Type B pancreatic cell (in vitro differentiated cells): ENCODE measurements around the gene SURF6. TPM values are rescaled to one million over a fixed set of nuclear protein-coding genes. Genes with fewer than 3 reads are reported as not detected.

Experiments
- DNase-seq: peaks from one replicate; pipeline ENCODE4 v3.0.0; 2021; ENCODE audit warnings: mixed read lengths; ENCODE audit not compliant: unreplicated experiment; ENCODE audit errors: extremely low spot score
- H3K27ac Mint-ChIP-seq: 2 replicates; pipeline ENCODE4 v1.8.0; 2021; ENCODE audit warnings: mild to moderate bottlenecking, mixed read lengths
- H3K27me3 Mint-ChIP-seq: 2 replicates; pipeline ENCODE4 v1.8.0; 2021; ENCODE audit warnings: mixed read lengths
- H3K36me3 Mint-ChIP-seq: 2 replicates; pipeline ENCODE4 v1.8.0; 2021; ENCODE audit warnings: mixed read lengths
- H3K4me1 Mint-ChIP-seq: one replicate; pipeline ENCODE4 v1.8.0; 2021; ENCODE audit warnings: mixed read lengths; ENCODE audit not compliant: unreplicated experiment
- H3K4me3 Mint-ChIP-seq: 2 replicates; pipeline ENCODE4 v1.8.0; 2021; ENCODE audit warnings: mild to moderate bottlenecking, mixed read lengths
- H3K9me3 Mint-ChIP-seq: 2 replicates; pipeline ENCODE4 v1.8.0; 2021; ENCODE audit warnings: mixed read lengths
- CTCF ChIP-seq: fragments of 200-600 bp; sonication (generic); conservative IDR thresholded peaks from 2 replicates; pipeline ENCODE4 v1.5.0; 2021; ENCODE audit warnings: antibody characterized with exemption, mild to moderate bottlenecking
- long read RNA-seq: library from polyadenylated mRNA; unstranded; transcript quantifications from one replicate; pipeline ENCODE4 v2.0.0, GENCODE V29; 2020
- total RNA-seq: library from RNA; stranded (reverse); gene quantifications from 2 replicates; pipeline ENCODE4 v1.2.1, GENCODE V29; 2021; ENCODE audit warnings: low replicate concordance

Gene SURF6
- 24.9 and 26.5 TPM in 2 replicates for total RNA-seq
- long read RNA-seq, full-length matches to known transcripts, result 28 of 38 reads
- long read RNA-seq, partial matches to known transcripts, result 3 of 38 reads
- long read RNA-seq, other reads (novel, unspliced or antisense), result 7 of 38 reads

DNA sequence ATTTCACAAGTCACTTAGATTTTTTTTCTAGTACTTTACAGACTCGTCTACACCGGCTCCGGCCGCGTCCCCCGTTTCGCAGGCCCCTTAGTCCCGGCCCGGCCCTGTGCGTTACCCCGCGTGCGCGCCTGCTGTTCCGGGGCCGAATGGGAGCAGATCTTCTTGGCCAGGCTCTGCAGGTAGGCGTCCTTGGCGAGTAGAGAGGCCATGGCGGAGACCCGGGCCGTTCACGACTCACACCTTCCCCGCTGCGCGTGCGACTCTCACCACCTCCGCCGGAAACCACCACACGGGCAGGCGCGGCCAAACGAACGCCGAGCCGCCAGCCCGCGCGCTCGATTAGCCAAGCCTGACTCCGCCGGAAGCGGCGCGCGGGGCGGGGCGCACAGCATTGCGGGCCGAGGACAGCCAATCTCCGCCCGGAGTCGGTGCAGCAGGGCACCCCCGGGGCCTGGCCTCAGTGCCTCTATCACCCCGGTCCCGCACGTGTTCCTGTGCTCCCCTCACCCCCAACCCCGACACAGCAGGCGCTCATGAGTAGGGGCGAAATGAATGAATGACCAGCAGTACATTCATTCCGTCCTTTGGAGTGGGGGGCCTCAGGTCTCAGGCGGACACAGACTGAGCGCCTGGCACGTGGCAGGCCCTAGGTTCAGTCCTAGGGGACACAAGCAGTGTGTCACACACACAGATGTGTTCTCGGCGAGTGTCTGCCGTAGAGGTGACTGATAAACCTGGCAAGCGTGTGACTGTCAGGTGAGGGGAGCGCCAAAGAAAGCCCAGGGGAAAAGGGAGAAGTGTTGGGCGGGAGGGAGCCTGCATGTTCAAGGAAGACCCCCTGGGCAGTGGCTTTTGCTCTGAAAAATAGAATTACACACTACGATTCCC lies at the start of gene SURF6:
SURF6 (minus strand) TSS at position 265 of the 888 bp plus-strand sequence; CDS start at position 209, 56 bp downstream.
- peak; percentile 92 for DNase-seq
- no peak for TF ChIP-seq CTCF
- Mint-ChIP-seq H3K4me1 (peaks cover 14% of the 10 kb centered on the region), H3K9me3 (no peaks in the 10 kb centered on the region), H3K27ac (peak within 1 kb of the TSS; percentile 88), H3K36me3 (peaks cover 10% of the 10 kb centered on the region), H3K27me3 (no peaks in the 10 kb centered on the region), H3K4me3 (peak within 1 kb of the TSS; percentile 98)

- H3K4me1 Mint-ChIP-seq, result no peaks in the 10 kb centered on the region
- H3K4me3 Mint-ChIP-seq, result no peak overlapping the region
- H3K36me3 Mint-ChIP-seq, result no peaks in the 10 kb centered on the region
- no peaks in the 10 kb centered on the region for H3K9me3 Mint-ChIP-seq
- DNase-seq, result no peak
- no peaks in the 10 kb centered on the region for H3K27me3 Mint-ChIP-seq
- TF ChIP-seq CTCF, result no peak
- no peak overlapping the region for H3K27ac Mint-ChIP-seq
These were observed 49.5 kb upstream of the SURF6 start for GRCh38 chr9:133385452-133385851.

- no peaks in the 10 kb centered on the region for H3K36me3 Mint-ChIP-seq
- no peaks in the 10 kb centered on the region for H3K9me3 Mint-ChIP-seq
- H3K27me3 Mint-ChIP-seq, result no peaks in the 10 kb centered on the region
- H3K4me1 Mint-ChIP-seq, result no peaks in the 10 kb centered on the region
- H3K27ac Mint-ChIP-seq, result no peak overlapping the region
- no peak overlapping the region for H3K4me3 Mint-ChIP-seq
- TF ChIP-seq CTCF, result no peak
- DNase-seq, result no peak
These were observed 48.8 kb upstream of the SURF6 start for GRCh38 chr9:133384736-133385321.

- Mint-ChIP-seq H3K27ac (no peak overlapping the region), H3K4me1 (no peaks in the 10 kb centered on the region), H3K4me3 (no peak overlapping the region), H3K36me3 (no peaks in the 10 kb centered on the region), H3K27me3 (no peaks in the 10 kb centered on the region), H3K9me3 (no peaks in the 10 kb centered on the region)
- DNase-seq, result no peak
- TF ChIP-seq CTCF, result no peak
These were observed 47.5 kb upstream of the SURF6 start for GRCh38 chr9:133383438-133383837.

DNA sequence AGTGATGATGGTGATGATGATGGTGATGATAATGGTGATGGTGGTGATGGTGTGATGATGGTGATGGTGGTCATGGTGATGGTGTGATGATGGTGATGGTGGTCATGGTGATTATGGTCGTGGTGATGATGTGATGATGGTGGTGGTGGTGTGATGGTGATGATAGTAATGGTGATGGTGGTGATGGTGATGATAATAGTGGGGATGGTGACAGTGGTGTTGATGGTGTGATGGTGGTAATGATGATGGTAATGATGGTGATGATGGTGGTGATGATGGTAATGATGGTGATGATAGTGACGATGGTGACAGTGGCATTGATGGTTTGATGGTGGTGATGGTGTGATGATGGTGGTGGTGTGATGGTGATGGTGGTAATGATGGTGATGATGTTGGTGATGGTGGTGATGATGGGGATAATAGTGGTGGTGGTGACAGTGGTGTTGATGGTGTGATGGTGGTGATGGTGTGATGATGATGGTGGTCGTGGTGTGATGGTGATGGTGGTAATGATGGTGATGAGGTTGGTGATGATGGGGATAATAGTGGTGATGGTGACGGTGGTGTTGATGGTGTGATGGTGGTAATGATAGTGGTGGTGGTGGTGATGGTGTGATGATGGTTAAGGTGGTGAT lies 46.6 kb upstream of the SURF6 start:
- no peak overlapping the region for H3K27ac Mint-ChIP-seq
- TF ChIP-seq CTCF, result no peak
- H3K4me1 Mint-ChIP-seq, result no peaks in the 10 kb centered on the region
- no peaks in the 10 kb centered on the region for H3K36me3 Mint-ChIP-seq
- no peak for DNase-seq
- no peaks in the 10 kb centered on the region for H3K9me3 Mint-ChIP-seq
- no peaks in the 10 kb centered on the region for H3K27me3 Mint-ChIP-seq
- no peak overlapping the region for H3K4me3 Mint-ChIP-seq
